Stimulated activated naive CD8-positive, alpha-beta T cell treated with anti-CD3 and anti-CD28 coated beads, Interleukin-15, Interleukin-2, amounts not matched to agents 100 ng/mL and 50 ng/mL, for 24 hours (primary cell): Measurements from ENCODE around the gene GPT2.

Experiments
- H3K27ac Mint-ChIP-seq: one replicate; pipeline ENCODE4 v1.8.0; 2021; ENCODE audit warnings: mild to moderate bottlenecking, mixed read lengths
- H3K27me3 Mint-ChIP-seq: one replicate; pipeline ENCODE4 v1.8.0; 2021; ENCODE audit warnings: mixed read lengths
- H3K36me3 Mint-ChIP-seq: one replicate; pipeline ENCODE4 v1.8.0; 2021; ENCODE audit warnings: low read depth, mixed read lengths
- H3K4me1 Mint-ChIP-seq: one replicate; pipeline ENCODE4 v1.8.0; 2021; ENCODE audit warnings: low read depth, mixed read lengths
- H3K4me3 Mint-ChIP-seq: one replicate; pipeline ENCODE4 v1.8.0; 2021; ENCODE audit warnings: mild to moderate bottlenecking, mixed read lengths
- H3K9me3 Mint-ChIP-seq: one replicate; pipeline ENCODE4 v1.8.0; 2021; ENCODE audit warnings: mixed read lengths

Gene GPT2

DNA sequence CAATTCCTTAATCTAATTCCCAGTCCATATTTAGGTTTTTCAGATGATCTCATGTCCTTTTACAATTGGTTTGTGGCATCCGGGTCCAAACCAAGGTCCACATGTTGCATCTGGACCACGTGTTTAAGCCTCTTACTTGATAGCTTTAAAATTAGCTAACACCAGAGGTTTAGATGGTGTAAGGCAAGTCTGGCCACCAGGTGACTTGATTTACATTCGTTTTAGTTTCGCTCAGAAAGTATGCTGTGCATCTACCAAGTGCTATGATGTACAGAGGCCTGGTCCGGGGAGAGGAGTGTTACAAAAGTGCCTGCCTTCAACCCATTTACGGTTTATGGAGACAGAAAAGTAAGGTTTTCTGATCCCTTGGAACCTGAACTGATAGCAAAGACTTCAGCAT is 90.2 kb downstream of the GPT2 start:
- peaks cover 57% of the 10 kb centered on the region for H3K4me1 Mint-ChIP-seq
- H3K27me3 Mint-ChIP-seq, result no peaks in the 10 kb centered on the region
- H3K4me3 Mint-ChIP-seq, result peak overlapping the region; percentile 90

DNA sequence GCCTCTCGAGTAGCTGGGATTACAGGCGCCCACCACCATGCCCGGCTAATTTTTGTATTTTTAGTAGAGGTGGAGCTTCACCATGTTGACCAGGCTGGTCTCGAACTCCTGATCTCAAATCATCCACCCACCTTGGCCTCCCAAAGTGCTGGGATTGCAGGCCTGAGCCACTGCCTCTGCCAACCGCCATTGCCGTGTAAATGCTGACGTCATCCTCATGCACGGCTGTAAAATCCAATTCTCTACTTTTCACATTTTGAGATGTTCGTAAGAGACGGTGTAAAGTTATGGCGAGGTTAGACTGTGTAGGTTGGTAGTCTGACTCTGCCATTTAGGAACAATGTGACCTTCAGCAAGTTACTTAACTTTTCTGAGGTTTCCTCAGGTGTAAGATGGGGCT is 91.0 kb downstream of the GPT2 start:
- Mint-ChIP-seq H3K4me3 (peak overlapping the region; percentile 90), H3K27ac (peak overlapping the region; percentile 95), H3K4me1 (peaks cover 54% of the 10 kb centered on the region), H3K9me3 (no peaks in the 10 kb centered on the region), H3K27me3 (no peaks in the 10 kb centered on the region), H3K36me3 (peaks cover 21% of the 10 kb centered on the region)

More for the DNA sequence above, 90.2 kb downstream of the GPT2 start:
- Mint-ChIP-seq H3K27ac (peak overlapping the region; percentile 95), H3K36me3 (peaks cover 28% of the 10 kb centered on the region), H3K9me3 (no peaks in the 10 kb centered on the region)

DNA sequence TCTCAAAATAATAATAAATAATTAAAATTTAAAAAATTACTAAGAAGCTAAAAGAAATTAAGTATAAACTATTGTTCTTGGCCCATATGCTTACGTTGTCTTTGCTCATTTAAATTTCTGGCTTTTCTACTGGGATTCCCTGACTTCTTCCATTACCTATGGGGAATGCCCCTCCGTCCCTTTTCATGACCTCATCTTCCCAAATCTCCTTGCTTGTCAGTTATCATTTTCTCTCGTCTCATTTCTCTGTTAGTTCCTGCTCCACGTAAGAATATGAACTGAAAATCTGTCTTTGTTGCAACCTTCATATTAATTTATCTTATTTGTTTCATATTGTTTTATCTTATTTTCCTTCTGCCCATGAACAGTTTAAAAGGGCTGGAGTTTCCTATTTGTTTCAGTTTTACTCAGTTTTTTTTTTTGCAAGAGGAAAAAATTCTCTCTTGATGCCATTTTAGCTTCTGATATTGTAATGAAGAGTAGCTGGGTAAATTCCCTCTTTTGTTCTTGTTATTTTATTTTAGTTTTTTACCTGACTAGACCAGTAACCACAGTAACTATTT is 91.8 kb downstream of the GPT2 start:
- peaks cover 48% of the 10 kb centered on the region for H3K4me1 Mint-ChIP-seq
- H3K27ac Mint-ChIP-seq, result peak overlapping the region; percentile 92
- peaks cover 16% of the 10 kb centered on the region for H3K36me3 Mint-ChIP-seq
- no peaks in the 10 kb centered on the region for H3K9me3 Mint-ChIP-seq
- peak overlapping the region; percentile 42 for H3K4me3 Mint-ChIP-seq
- no peaks in the 10 kb centered on the region for H3K27me3 Mint-ChIP-seq

GRCh38 chr16:46976550-46976949 is 92.4 kb downstream of the GPT2 start:
- peak overlapping the region; percentile 42 for H3K4me3 Mint-ChIP-seq
- no peaks in the 10 kb centered on the region for H3K9me3 Mint-ChIP-seq
- no peaks in the 10 kb centered on the region for H3K27me3 Mint-ChIP-seq
- peaks cover 11% of the 10 kb centered on the region for H3K36me3 Mint-ChIP-seq
- peak overlapping the region; percentile 92 for H3K27ac Mint-ChIP-seq
- H3K4me1 Mint-ChIP-seq, result peaks cover 42% of the 10 kb centered on the region
